Mesendoderm (in vitro differentiated cells): ENCODE data around the gene ZC3H14.

Source experiments
- DNase-seq: peaks from one replicate; pipeline ENCODE4 v3.0.0; 2013
- H2AK5ac ChIP-seq: 2 replicates; pipeline ENCODE4 v1.6.1; 2013; ENCODE audit warnings: low read length, inconsistent platforms
- H2BK120ac ChIP-seq: 2 replicates; pipeline ENCODE4 v1.6.1; 2013; ENCODE audit warnings: low read depth, mild to moderate bottlenecking, low read length, moderate library complexity, mixed read lengths
- H2BK15ac ChIP-seq: replicated peaks from 2 replicates; pipeline ENCODE4 v1.6.1; 2013; ENCODE audit warnings: low read depth, mild to moderate bottlenecking, moderate library complexity
- H2BK5ac ChIP-seq: 2 replicates; pipeline ENCODE4 v1.6.1; 2013; ENCODE audit warnings: low read length, inconsistent platforms
- H3K18ac ChIP-seq: 2 replicates; pipeline ENCODE4 v1.6.1; 2013; ENCODE audit warnings: mild to moderate bottlenecking, low read length, mixed read lengths
- H3K23ac ChIP-seq: one replicate; pipeline ENCODE4 v1.6.1; 2013; ENCODE audit warnings: low read length
- H3K27ac ChIP-seq: 2 replicates; pipeline ENCODE4 v1.5.1; 2013; ENCODE audit warnings: low read depth, mild to moderate bottlenecking, inconsistent platforms, low read length, moderate library complexity
- H3K27me3 ChIP-seq: 2 replicates; pipeline ENCODE4 v1.6.1; 2013; ENCODE audit warnings: low read length, control low read depth, mild to moderate bottlenecking, inconsistent platforms; ENCODE audit not compliant: insufficient read depth, poor library complexity
- H3K36me3 ChIP-seq: 2 replicates; pipeline ENCODE4 v1.6.1; 2013; ENCODE audit warnings: low read length, inconsistent platforms; ENCODE audit not compliant: control insufficient read depth, insufficient read depth
- H3K4ac ChIP-seq: one replicate; pipeline ENCODE4 v1.6.1; 2013; ENCODE audit warnings: low read depth, mild to moderate bottlenecking, low read length, moderate library complexity
- H3K4me1 ChIP-seq: 2 replicates; pipeline ENCODE4 v1.6.1; 2013; ENCODE audit warnings: low read depth, low read length, inconsistent platforms; ENCODE audit not compliant: control insufficient read depth
- H3K4me2 ChIP-seq: 2 replicates; pipeline ENCODE4 v1.6.1; 2013; ENCODE audit warnings: low read length
- H3K4me3 ChIP-seq: 2 replicates; pipeline ENCODE4 v1.5.1; 2013; ENCODE audit warnings: mild to moderate bottlenecking, low read length
- H3K56ac ChIP-seq: one replicate; pipeline ENCODE4 v1.6.1; 2013; ENCODE audit warnings: low read length
- H3K79me1 ChIP-seq: 2 replicates; pipeline ENCODE4 v1.6.1; 2013; ENCODE audit warnings: low read length, inconsistent platforms
- H3K79me2 ChIP-seq: 2 replicates; pipeline ENCODE4 v1.6.1; 2013; ENCODE audit warnings: mild to moderate bottlenecking, low read length; ENCODE audit not compliant: control insufficient read depth, insufficient read depth
- H3K9ac ChIP-seq: 2 replicates; pipeline ENCODE4 v1.6.1; 2013; ENCODE audit warnings: low read length, inconsistent platforms
- H4K5ac ChIP-seq: one replicate; pipeline ENCODE4 v1.6.1; 2013; ENCODE audit warnings: low read length
- H4K8ac ChIP-seq: one replicate; pipeline ENCODE4 v1.6.1; 2013; ENCODE audit warnings: low read depth, mild to moderate bottlenecking, control low read depth, low read length, moderate library complexity
- WGBS: extraction: QIAGEN DNeasy Blood & Tissue Kit; methylation state at CpG from one replicate; pipeline ENCODE4 v1.1.7; 2013; ENCODE audit warnings: low lambda C conversion rate, missing lambda C conversion rate; ENCODE audit not compliant: insufficient coverage; ENCODE audit errors: extremely low coverage; 5-methylcytosine and 5-hydroxymethylcytosine counted together

Gene ZC3H14

GRCh38 chr14:88541324-88541723 lies 21.5 kb upstream of the ZC3H14 start:
- Histone ChIP-seq H3K18ac (no peak overlapping the region), H4K8ac (no peak overlapping the region), H3K56ac (no peak overlapping the region), H3K4me1 (no peaks in the 10 kb centered on the region), H3K27me3 (no peaks in the 10 kb centered on the region), H3K9ac (no peak overlapping the region), H3K36me3 (no peaks in the 10 kb centered on the region), H2BK120ac (no peak overlapping the region), H3K23ac (no peak overlapping the region), H3K4me3 (no peak overlapping the region), H4K5ac (no peak overlapping the region), H3K27ac (no peak overlapping the region), H2AK5ac (no peak overlapping the region), H3K4ac (no peak overlapping the region), H3K4me2 (no peak overlapping the region), H3K79me1 (peaks cover 10% of the 10 kb centered on the region), H3K79me2 (peaks cover 4% of the 10 kb centered on the region), H2BK15ac (no peak overlapping the region), H2BK5ac (no peak overlapping the region)
- WGBS = no CpG with 5 or more reads among the region's 1 CpG
- DNase-seq = no peak

DNA sequence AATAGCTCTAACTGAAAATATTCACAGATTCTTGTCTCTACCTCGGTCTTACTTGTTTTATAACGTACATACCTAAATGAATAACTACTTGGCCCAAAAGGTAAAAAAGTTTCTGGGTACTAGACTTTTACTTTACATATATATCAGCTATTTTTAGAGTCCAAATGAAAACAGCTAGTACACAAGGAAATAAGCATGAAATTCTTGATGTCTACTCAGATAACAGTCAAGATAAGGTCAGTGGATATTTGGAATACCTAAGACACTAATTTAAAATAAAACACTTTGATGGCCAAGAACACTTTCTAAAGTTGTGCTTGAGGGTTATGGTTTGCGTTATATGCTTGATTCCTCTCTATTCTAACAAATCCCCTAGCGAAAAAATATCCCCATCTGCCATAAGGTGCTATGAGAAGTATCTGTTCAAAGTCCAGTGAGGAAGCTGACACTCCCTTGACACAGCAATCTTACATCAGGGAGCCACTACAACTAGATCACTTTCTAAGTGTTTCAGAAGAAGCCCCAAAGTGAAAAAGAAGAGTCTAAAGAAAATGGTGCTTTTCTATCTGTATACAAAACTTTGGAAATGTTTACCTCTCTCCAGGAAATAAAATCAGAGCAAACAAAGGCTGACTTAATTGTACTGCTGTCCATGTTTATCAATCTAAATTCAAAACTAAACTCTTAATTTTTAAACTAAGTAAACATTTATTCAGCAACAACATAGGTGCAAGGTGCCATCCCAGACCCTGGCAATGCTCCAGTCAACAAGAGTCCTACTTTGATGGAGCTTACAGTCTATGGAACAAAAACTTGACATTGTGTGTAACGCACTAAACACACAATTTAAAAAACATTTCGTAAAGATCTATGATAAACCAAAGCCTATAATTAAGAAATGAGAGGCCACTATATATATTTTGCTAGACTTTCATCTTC lies 19.7 kb upstream of the ZC3H14 start:
- no peak overlapping the region for H3K4me2 ChIP-seq
- H4K5ac ChIP-seq = no peak overlapping the region
- no peak overlapping the region for H4K8ac ChIP-seq
- H3K79me2 ChIP-seq = peaks cover 4% of the 10 kb centered on the region
- H3K9ac ChIP-seq = no peak overlapping the region
- no peak overlapping the region for H3K4me3 ChIP-seq
- H3K27ac ChIP-seq = no peak overlapping the region
- no peaks in the 10 kb centered on the region for H3K27me3 ChIP-seq
- no peak overlapping the region for H3K56ac ChIP-seq
- H3K4me1 ChIP-seq = no peaks in the 10 kb centered on the region
- H2BK120ac ChIP-seq = no peak overlapping the region
- no peak overlapping the region for H3K4ac ChIP-seq
- peaks cover 17% of the 10 kb centered on the region for H3K79me1 ChIP-seq
- H3K23ac ChIP-seq = no peak overlapping the region
- peaks cover 3% of the 10 kb centered on the region for H3K36me3 ChIP-seq
- no CpG with 5 or more reads among the region's 6 CpGs for WGBS
- H3K18ac ChIP-seq = no peak overlapping the region
- no peak overlapping the region for H2BK5ac ChIP-seq
- DNase-seq = no peak
- H2AK5ac ChIP-seq = no peak overlapping the region
- H2BK15ac ChIP-seq = no peak overlapping the region

- Histone ChIP-seq H3K23ac (no peak overlapping the region), H3K27me3 (no peaks in the 10 kb centered on the region), H3K18ac (no peak overlapping the region), H3K9ac (no peak overlapping the region), H3K4me1 (no peaks in the 10 kb centered on the region), H4K8ac (no peak overlapping the region), H3K36me3 (peaks cover 6% of the 10 kb centered on the region), H2BK120ac (no peak overlapping the region), H2BK15ac (no peak overlapping the region), H3K4me2 (no peak overlapping the region), H3K56ac (no peak overlapping the region), H3K79me2 (peaks cover 4% of the 10 kb centered on the region), H4K5ac (no peak overlapping the region), H3K4me3 (no peak overlapping the region), H3K4ac (no peak overlapping the region), H3K79me1 (peaks cover 15% of the 10 kb centered on the region), H2AK5ac (no peak overlapping the region), H2BK5ac (no peak overlapping the region), H3K27ac (no peak overlapping the region)
- no CpG with 5 or more reads among the region's 3 CpGs for WGBS
- DNase-seq = no peak
Measured at GRCh38 chr14:88545256-88545655, 17.6 kb upstream of the ZC3H14 start.

GRCh38 chr14:88546621-88547385 lies 16.0 kb upstream of the ZC3H14 start:
- H3K4me1 ChIP-seq = no peaks in the 10 kb centered on the region
- peaks cover 2% of the 10 kb centered on the region for H3K79me2 ChIP-seq
- H2BK15ac ChIP-seq = no peak overlapping the region
- H3K36me3 ChIP-seq = peaks cover 6% of the 10 kb centered on the region
- H3K4me2 ChIP-seq = no peak overlapping the region
- H2AK5ac ChIP-seq = no peak overlapping the region
- no peak overlapping the region for H3K4me3 ChIP-seq
- no peak overlapping the region for H3K56ac ChIP-seq
- H3K23ac ChIP-seq = no peak overlapping the region
- H3K27me3 ChIP-seq = no peaks in the 10 kb centered on the region
- no CpG with 5 or more reads among the region's 4 CpGs for WGBS
- H3K9ac ChIP-seq = no peak overlapping the region
- H3K18ac ChIP-seq = no peak overlapping the region
- H3K4ac ChIP-seq = no peak overlapping the region
- H2BK5ac ChIP-seq = no peak overlapping the region
- H4K5ac ChIP-seq = no peak overlapping the region
- no peak overlapping the region for H3K27ac ChIP-seq
- no peak for DNase-seq
- peaks cover 13% of the 10 kb centered on the region for H3K79me1 ChIP-seq
- H2BK120ac ChIP-seq = no peak overlapping the region
- H4K8ac ChIP-seq = no peak overlapping the region

DNA sequence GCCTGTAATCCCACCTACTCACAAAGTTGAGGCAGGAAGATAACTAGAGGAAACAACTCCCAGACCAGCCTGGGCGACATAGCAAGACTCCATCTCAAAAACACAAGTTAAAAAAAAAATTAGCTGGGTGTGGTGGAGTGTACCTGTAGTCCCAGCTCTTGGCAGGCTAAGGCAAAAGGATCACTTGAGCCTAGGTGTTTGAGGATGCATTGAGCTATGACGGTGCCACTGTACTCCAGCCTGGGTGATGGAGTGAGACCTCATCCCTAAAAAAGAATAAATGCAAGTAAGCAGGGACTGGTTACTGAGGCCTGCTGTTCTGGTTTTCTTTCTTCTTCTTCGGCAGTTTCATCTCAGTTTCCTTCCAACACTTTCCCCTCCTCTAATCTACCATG lies 15.5 kb upstream of the ZC3H14 start:
- Histone ChIP-seq H2BK15ac (no peak overlapping the region), H3K9ac (no peak overlapping the region), H3K4me2 (no peak overlapping the region), H3K27me3 (no peaks in the 10 kb centered on the region), H3K4ac (no peak overlapping the region), H4K5ac (no peak overlapping the region), H3K79me2 (peaks cover 3% of the 10 kb centered on the region), H3K23ac (no peak overlapping the region), H2AK5ac (no peak overlapping the region), H2BK120ac (no peak overlapping the region), H3K56ac (no peak overlapping the region), H3K18ac (no peak overlapping the region), H3K79me1 (peaks cover 11% of the 10 kb centered on the region), H3K4me1 (no peaks in the 10 kb centered on the region), H4K8ac (no peak overlapping the region), H3K27ac (no peak overlapping the region), H2BK5ac (no peak overlapping the region), H3K36me3 (peaks cover 6% of the 10 kb centered on the region), H3K4me3 (no peak overlapping the region)
- no CpG with 5 or more reads among the region's 3 CpGs for WGBS
- no peak for DNase-seq
